ENCODE measurements around the gene ACOT4. TPM values are rescaled to one million over a fixed set of nuclear protein-coding genes. Genes with fewer than 3 reads are reported as not detected.
"Not testable (repeated sequence)": the region's sequence is repeated elsewhere in the genome, so short reads cannot be mapped to it uniquely, and the experiment has no call there.

Gene ACOT4
- total RNA-seq, 1 experiment from 2014 or later = 1.8 TPM

GRCh38 chr14:73582102-73582979 is 9.3 kb upstream of the ACOT4 start:
- WGBS (ENCODE audit: extremely low coverage, insufficient read length, low lambda C conversion rate) = no CpG with 5 or more reads among the region's 11 CpGs

More at GRCh38 chr14:73582102-73582979, 9.3 kb upstream of the ACOT4 start:
- H2BK5ac ChIP-seq (ENCODE audit: insufficient read length, low read length); H3K23me2 ChIP-seq (ENCODE audit: insufficient read length, low read depth, low read length, poor library complexity, severe bottlenecking); H3K79me1 ChIP-seq (ENCODE audit: insufficient read depth, low read depth, low read length, poor library complexity, severe bottlenecking); H2AFZ ChIP-seq (ENCODE audit: low read length); H3K56ac ChIP-seq (ENCODE audit: insufficient read length, low read depth, low read length); H3K18ac ChIP-seq (ENCODE audit: insufficient read length, low read depth, low read length); H3K14ac ChIP-seq (ENCODE audit: insufficient read depth, low read length); H2AK5ac ChIP-seq (ENCODE audit: insufficient read length, low read length); H3K4ac ChIP-seq (ENCODE audit: low read depth, low read length); H2BK120ac ChIP-seq (ENCODE audit: low read depth, low read length, poor library complexity, severe bottlenecking); H2BK20ac ChIP-seq (ENCODE audit: low read depth, low read length, poor library complexity, severe bottlenecking); H3K79me2 ChIP-seq (ENCODE audit: insufficient read depth, low read length); H3K4me1 Mint-ChIP-seq; H3K23ac ChIP-seq (ENCODE audit: insufficient read length, low read depth, low read length); H4K91ac ChIP-seq (ENCODE audit: insufficient read length, low read depth, low read length); H2BK12ac ChIP-seq (ENCODE audit: insufficient read length, low read depth, low read length); H3K4me3 Mint-ChIP-seq; H3K9me3 ChIP-seq (ENCODE audit: control insufficient read depth, low read depth, low read length); H3K27ac ChIP-seq (ENCODE audit: insufficient read length, low read depth, low read length); H2BK15ac ChIP-seq (ENCODE audit: low read depth, low read length); H3K4me1 ChIP-seq (ENCODE audit: insufficient read depth, low read length); H3K27me3 ChIP-seq (ENCODE audit: insufficient read depth, low read length); H3K27me3 Mint-ChIP-seq (ENCODE audit: low read depth); DNase-seq; H4K5ac ChIP-seq (ENCODE audit: insufficient read length, low read depth, low read length); H3K9ac ChIP-seq (ENCODE audit: extremely low read depth, insufficient read length, low read length); H4K20me1 ChIP-seq (ENCODE audit: control insufficient read depth, insufficient read depth, insufficient read length); H4K8ac ChIP-seq (replicated peaks; ENCODE audit: insufficient read length, low read depth, low read length); H3K4me2 ChIP-seq (ENCODE audit: insufficient read depth, insufficient read length, low read length); H3K9me3 Mint-ChIP-seq; H3K36me3 Mint-ChIP-seq (ENCODE audit: insufficient read depth in 1 of 3, low read depth in 3 of 3); H3K27ac Mint-ChIP-seq; H3T11ph ChIP-seq (ENCODE audit: low read length): not testable (repeated sequence)

Data from H9 (cell line).